ENCODE results near the gene PAGR1.

GRCh38 chr16:29811170-29811895, 4.6 kb upstream of the PAGR1 start:
- no peak for TF ChIP-seq CTCF (IDR thresholded peaks at IDR 0.05)
- TF ChIP-seq POLR2A (IDR thresholded peaks at IDR 0.05) = peak; percentile 33

Measured in right lobe of liver (tissue), 4 donors.